HuH-7 (cell line): Measurements from ENCODE around the gene EVA1A.
A peak's percentile ranks its signal among the peaks of the same experiment; 100 is the strongest.
"Not testable (repeated sequence)": the region's sequence is repeated elsewhere in the genome, so short reads cannot be mapped to it uniquely, and the experiment has no call there.

Source experiments
- DNase-seq: peaks from one replicate; pipeline ENCODE4 v3.0.0; 2011; ENCODE audit warnings: low spot score

EVA1A gene

GRCh38 chr2:75516378-75517360, 44.1 kb downstream of the EVA1A start:
- DNase-seq: no peak

- DNase-seq: no peak
Observed at GRCh38 chr2:75515584-75516368, 45.0 kb downstream of the EVA1A start.

DNA sequence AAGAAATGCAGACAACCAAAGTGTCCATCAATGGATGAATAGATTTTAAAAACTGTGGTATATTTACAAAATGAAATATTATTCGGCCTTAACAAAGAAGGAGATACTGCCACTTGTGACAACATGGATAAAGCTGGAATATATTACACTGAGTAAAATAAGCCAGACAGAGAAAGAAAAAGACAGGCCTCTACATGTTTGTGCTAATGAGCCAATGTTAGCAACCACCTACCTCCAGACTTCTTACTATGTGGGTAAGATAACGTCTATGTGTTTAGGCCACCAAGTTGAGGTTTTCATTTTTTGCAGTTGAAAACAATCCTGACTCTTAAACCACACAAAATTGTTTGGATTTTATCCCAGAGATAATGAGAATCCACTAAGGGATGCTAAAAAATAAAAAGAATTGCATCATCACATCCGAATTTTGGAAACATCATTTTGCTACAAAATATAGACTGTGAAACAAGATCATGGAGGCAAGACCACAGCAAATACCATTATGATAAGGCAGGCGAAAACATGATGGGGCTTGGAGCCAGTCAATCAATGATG, 47.0 kb downstream of the EVA1A start:
- no peak for DNase-seq

- no peak for DNase-seq
Observed at GRCh38 chr2:75512455-75513212, 48.1 kb downstream of the EVA1A start.

DNA sequence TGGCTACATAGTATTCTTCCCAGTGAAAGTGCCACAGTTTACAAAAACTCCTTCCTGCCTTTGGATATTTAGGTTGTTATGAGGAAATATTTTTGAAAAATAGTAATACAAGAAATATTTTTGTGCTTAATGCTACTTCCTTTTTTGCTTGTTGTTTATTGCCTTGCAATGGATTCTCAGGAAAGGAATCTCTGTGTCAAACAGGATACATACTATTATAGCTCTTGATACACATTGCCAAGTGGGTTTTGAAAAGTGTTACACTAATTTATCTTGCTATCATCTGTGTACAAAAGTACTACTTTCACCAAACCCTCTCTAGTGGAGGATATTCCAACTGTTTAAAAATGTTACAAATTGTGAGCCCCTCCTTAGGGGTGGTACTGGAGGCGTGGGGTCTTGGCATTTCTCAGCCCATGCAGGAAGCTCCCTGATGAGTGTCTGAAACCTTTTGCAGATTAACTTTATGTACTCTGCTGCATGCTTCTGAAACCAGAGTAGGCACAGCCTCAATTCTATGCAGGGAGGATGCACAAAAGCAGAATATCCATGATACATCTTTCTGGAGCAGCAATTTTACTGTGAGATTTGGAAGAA, 54.5 kb downstream of the EVA1A start:
- DNase-seq: no peak

GRCh38 chr2:75505012-75505411, 55.7 kb downstream of the EVA1A start:
- DNase-seq: no peak

GRCh38 chr2:75503048-75503607, 57.6 kb downstream of the EVA1A start:
- DNase-seq: no peak

- no peak for DNase-seq
Observed at GRCh38 chr2:75500633-75501032, 60.1 kb downstream of the EVA1A start.

GRCh38 chr2:75499534-75499933, 61.2 kb downstream of the EVA1A start:
- DNase-seq: no peak

GRCh38 chr2:75498907-75499306, 61.8 kb downstream of the EVA1A start:
- DNase-seq: no peak

DNA sequence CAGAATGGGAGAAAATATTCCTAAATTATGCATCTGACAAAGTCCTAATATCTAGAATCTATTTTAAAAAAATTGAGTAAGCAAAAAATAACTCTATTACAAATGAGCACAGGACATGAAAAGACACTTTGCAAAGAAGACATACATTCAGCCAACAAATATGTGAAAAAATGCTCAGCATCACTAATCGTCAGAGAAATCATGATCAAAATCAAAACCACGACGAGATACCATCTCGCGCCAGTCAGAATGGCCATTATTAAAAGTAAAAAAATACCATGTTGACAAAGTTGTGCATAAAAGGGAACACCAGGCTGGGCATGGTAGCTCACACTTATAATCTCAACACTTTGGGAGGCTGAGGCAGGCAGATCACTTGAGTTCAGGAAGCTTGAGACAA, 63.5 kb downstream of the EVA1A start:
- DNase-seq: no peak

- DNase-seq: no peak
Observed at GRCh38 chr2:75495862-75496261, 64.9 kb downstream of the EVA1A start.

DNA sequence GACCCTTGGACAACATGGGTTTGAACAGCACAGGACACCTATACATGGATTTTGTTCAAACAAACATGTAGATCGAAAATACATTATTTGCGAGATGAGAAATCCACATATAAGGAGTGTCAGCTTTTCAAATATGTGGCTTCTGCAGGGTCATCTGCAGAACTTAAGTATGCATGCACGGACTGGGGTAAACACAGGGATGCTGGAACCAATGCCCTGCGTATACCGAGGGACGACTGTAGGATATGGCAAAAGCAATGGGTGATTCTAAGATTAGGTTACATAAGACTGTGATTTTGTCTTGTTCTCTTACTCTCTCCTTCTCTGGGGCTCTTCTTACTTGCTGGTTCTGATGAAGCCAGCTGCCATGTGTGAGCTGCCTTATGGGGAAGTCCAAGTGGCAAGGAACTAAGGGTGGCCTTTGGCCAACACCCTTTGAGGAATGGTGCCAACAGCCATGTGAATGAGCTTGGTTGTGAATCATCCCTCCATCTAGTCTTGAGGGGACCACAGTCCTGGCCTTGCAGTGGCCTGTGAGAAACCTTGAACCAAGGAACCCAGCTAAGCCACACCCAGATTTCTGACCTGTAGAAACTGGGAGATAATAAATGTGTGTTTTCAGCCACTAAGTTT, 66.5 kb downstream of the EVA1A start:
- DNase-seq: no peak

GRCh38 chr2:75493230-75493629, 67.5 kb downstream of the EVA1A start:
- peak; percentile 42 for DNase-seq

DNA sequence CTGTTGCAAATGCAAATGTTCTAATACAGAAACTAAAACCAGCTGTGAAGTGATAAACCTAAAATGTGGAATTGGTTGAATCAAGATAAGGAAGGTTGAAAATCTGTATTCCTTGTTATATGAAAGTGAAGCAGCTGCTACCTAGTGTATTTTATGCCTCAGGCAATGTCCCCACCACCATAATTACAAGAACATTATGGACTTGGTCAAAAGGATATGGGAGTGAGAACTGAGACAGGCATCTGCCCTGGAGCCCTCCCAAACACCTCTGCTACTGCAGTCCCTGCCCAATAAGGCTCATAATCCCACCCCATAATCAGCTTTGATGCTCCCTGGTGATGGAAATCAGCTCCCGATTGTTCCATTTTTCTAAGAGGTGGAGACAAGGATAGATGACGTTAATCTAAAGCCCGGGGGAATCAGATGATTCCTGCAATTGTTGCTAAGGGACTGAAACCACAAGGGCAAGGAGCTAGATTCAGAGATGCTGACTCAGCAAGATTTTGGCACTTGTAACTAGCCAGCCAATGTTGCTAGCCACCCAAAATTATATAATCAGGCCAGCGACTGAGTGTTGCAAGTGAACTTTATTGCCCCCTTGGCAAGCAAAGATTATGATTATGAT, 69.5 kb downstream of the EVA1A start:
- no peak for DNase-seq

GRCh38 chr2:75489721-75490120, 71.0 kb downstream of the EVA1A start:
- no peak for DNase-seq

- no peak for DNase-seq
Observed at GRCh38 chr2:75488157-75488556, 72.6 kb downstream of the EVA1A start.

- not testable (repeated sequence) for DNase-seq
Observed at GRCh38 chr2:75486735-75487134, 74.0 kb downstream of the EVA1A start.

GRCh38 chr2:75484840-75485239, 75.9 kb downstream of the EVA1A start:
- no peak for DNase-seq

DNA sequence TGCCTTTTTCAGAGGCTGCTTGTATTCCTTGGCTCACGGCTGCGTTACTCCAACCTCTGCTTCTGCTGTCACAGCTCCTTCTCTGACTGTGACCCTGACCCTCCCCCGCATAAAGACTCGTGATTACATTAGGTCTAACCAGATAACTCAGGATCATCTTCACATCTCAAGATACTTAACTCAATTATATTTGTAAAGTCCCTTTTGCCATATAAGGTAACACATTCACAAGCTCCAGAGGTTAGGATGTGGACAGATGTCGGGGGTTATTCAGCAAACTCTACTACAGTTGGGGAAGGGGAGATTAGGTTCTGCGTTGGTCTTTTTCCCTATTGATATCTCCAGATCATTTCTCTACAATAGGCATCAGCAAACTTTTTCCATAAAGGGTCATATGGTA, 76.9 kb downstream of the EVA1A start:
- no peak for DNase-seq
